HUES6 (cell line): ENCODE data around the gene KRTAP4-4.
"Not testable (repeated sequence)": the region's sequence is repeated elsewhere in the genome, so short reads cannot be mapped to it uniquely, and the experiment has no call there.

ENCODE experiments used
- H3K27ac ChIP-seq: 2 replicates; pipeline ENCODE4 v1.7.0; 2013; ENCODE audit warnings: low read depth, mild to moderate bottlenecking, low read length, inconsistent platforms
- H3K27me3 ChIP-seq: 2 replicates; pipeline ENCODE4 v1.6.1; 2013; ENCODE audit warnings: low read length; ENCODE audit not compliant: control insufficient read depth, insufficient read depth
- H3K36me3 ChIP-seq: 2 replicates; pipeline ENCODE4 v1.6.1; 2013; ENCODE audit warnings: low read length; ENCODE audit not compliant: control insufficient read depth, insufficient read depth
- H3K4me1 ChIP-seq: 2 replicates; pipeline ENCODE4 v1.6.1; 2013; ENCODE audit warnings: low read length; ENCODE audit not compliant: control insufficient read depth, insufficient read depth
- H3K4me3 ChIP-seq: 2 replicates; pipeline ENCODE4 v1.5.1; 2013; ENCODE audit warnings: low read depth, low read length
- H3K9ac ChIP-seq: one replicate; pipeline ENCODE4 v1.6.1; 2013; ENCODE audit warnings: mild to moderate bottlenecking, low read length
- H3K9me3 ChIP-seq: 2 replicates; pipeline ENCODE4 v1.6.1; 2013; ENCODE audit warnings: low read depth, low read length; ENCODE audit not compliant: control insufficient read depth, insufficient read depth

Gene KRTAP4-4

GRCh38 chr17:41160648-41161047 lies at the start of gene KRTAP4-4:
Gene KRTAP4-4 (minus strand): TSS chr17:41160748. CDS start chr17:41160691, 57 bp downstream.
- H3K27me3 ChIP-seq, result no peaks in the 10 kb centered on the region; the same call in 1 of the 2 replicates
- no peak within 1 kb of the TSS for H3K9ac ChIP-seq
- no peaks in the 10 kb centered on the region for H3K4me1 ChIP-seq
- no peak within 1 kb of the TSS for H3K4me3 ChIP-seq
- no peak within 1 kb of the TSS for H3K27ac ChIP-seq
- H3K36me3 ChIP-seq, result no peaks in the 10 kb centered on the region
- no peaks in the 10 kb centered on the region for H3K9me3 ChIP-seq

GRCh38 chr17:41199421-41200078 lies 39.0 kb upstream of the KRTAP4-4 start:
- no peak overlapping the region for H3K4me3 ChIP-seq
- no peak overlapping the region for H3K27ac ChIP-seq
- no peaks in the 10 kb centered on the region for H3K36me3 ChIP-seq
- no peak overlapping the region for H3K9ac ChIP-seq
- no peaks in the 10 kb centered on the region for H3K4me1 ChIP-seq
- H3K9me3 ChIP-seq, result no peaks in the 10 kb centered on the region
- no peaks in the 10 kb centered on the region for H3K27me3 ChIP-seq

- Histone ChIP-seq H3K9ac (no peak overlapping the region), H3K36me3 (no peaks in the 10 kb centered on the region), H3K9me3 (no peaks in the 10 kb centered on the region), H3K4me1 (no peaks in the 10 kb centered on the region), H3K27me3 (no peaks in the 10 kb centered on the region), H3K27ac (no peak overlapping the region), H3K4me3 (no peak overlapping the region)
Measured at GRCh38 chr17:41196068-41196467, 35.5 kb upstream of the KRTAP4-4 start.

GRCh38 chr17:41190328-41190727 lies 29.8 kb upstream of the KRTAP4-4 start:
- Histone ChIP-seq H3K4me3 (no peak overlapping the region), H3K4me1 (no peaks in the 10 kb centered on the region), H3K9me3 (no peaks in the 10 kb centered on the region), H3K27ac (no peak overlapping the region), H3K27me3 (no peaks in the 10 kb centered on the region), H3K9ac (no peak overlapping the region), H3K36me3 (no peaks in the 10 kb centered on the region)

- H3K36me3 ChIP-seq, H3K9me3 ChIP-seq, H3K27ac ChIP-seq: not testable (repeated sequence)
Measured at GRCh38 chr17:41189837-41190318, 29.3 kb upstream of the KRTAP4-4 start, which contains the start of gene KRTAP9-1. Gene KRTAP9-1 (plus strand): TSS chr17:41189887. CDS start chr17:41189887, 0 bp downstream.

GRCh38 chr17:41186872-41187271 lies 26.3 kb upstream of the KRTAP4-4 start:
- H3K36me3 ChIP-seq, result no peaks in the 10 kb centered on the region
- H3K9me3 ChIP-seq, result no peaks in the 10 kb centered on the region
- no peak overlapping the region for H3K9ac ChIP-seq
- H3K27me3 ChIP-seq, result no peaks in the 10 kb centered on the region
- no peak overlapping the region for H3K4me3 ChIP-seq
- H3K27ac ChIP-seq, result no peak overlapping the region
- H3K4me1 ChIP-seq, result no peaks in the 10 kb centered on the region

More at GRCh38 chr17:41189837-41190318, 29.3 kb upstream of the KRTAP4-4 start, which contains the start of gene KRTAP9-1:
- H3K4me3 ChIP-seq, H3K27me3 ChIP-seq, H3K4me1 ChIP-seq, H3K9ac ChIP-seq: not testable (repeated sequence)

- H3K4me1 ChIP-seq, result no peaks in the 10 kb centered on the region
- no peaks in the 10 kb centered on the region for H3K36me3 ChIP-seq
- no peaks in the 10 kb centered on the region for H3K27me3 ChIP-seq
- no peaks in the 10 kb centered on the region for H3K9me3 ChIP-seq
- no peak overlapping the region for H3K27ac ChIP-seq
- H3K4me3 ChIP-seq, result no peak overlapping the region
- H3K9ac ChIP-seq, result no peak overlapping the region
Measured at GRCh38 chr17:41185001-41185400, 24.5 kb upstream of the KRTAP4-4 start.

GRCh38 chr17:41184480-41184961 lies 24.0 kb upstream of the KRTAP4-4 start, which contains the start of gene KRTAP4-1:
Gene KRTAP4-1 (minus strand): TSS chr17:41184911. CDS start chr17:41184854, 57 bp downstream.
- no peaks in the 10 kb centered on the region for H3K4me1 ChIP-seq
- no peak within 1 kb of the TSS for H3K27ac ChIP-seq
- no peaks in the 10 kb centered on the region for H3K36me3 ChIP-seq
- no peak within 1 kb of the TSS for H3K9ac ChIP-seq
- no peak within 1 kb of the TSS for H3K4me3 ChIP-seq
- no peaks in the 10 kb centered on the region for H3K27me3 ChIP-seq
- H3K9me3 ChIP-seq, result no peaks in the 10 kb centered on the region

- Histone ChIP-seq H3K27me3 (no peaks in the 10 kb centered on the region), H3K9ac (no peak overlapping the region), H3K4me1 (no peaks in the 10 kb centered on the region), H3K9me3 (no peaks in the 10 kb centered on the region), H3K36me3 (no peaks in the 10 kb centered on the region), H3K27ac (no peak overlapping the region), H3K4me3 (no peak overlapping the region)
Measured at GRCh38 chr17:41178843-41179616, 18.5 kb upstream of the KRTAP4-4 start.

GRCh38 chr17:41178341-41178740 lies 17.8 kb upstream of the KRTAP4-4 start:
- no peaks in the 10 kb centered on the region for H3K36me3 ChIP-seq
- no peaks in the 10 kb centered on the region for H3K4me1 ChIP-seq
- H3K27me3 ChIP-seq, result no peaks in the 10 kb centered on the region
- no peak overlapping the region for H3K9ac ChIP-seq
- no peak overlapping the region for H3K4me3 ChIP-seq
- H3K27ac ChIP-seq, result no peak overlapping the region
- no peaks in the 10 kb centered on the region for H3K9me3 ChIP-seq

GRCh38 chr17:41177727-41178271 lies 17.3 kb upstream of the KRTAP4-4 start, which contains the start of gene KRTAP4-2:
Gene KRTAP4-2 (minus strand): TSS chr17:41178221. CDS start chr17:41178164, 57 bp downstream.
- no peak within 1 kb of the TSS for H3K4me3 ChIP-seq
- no peaks in the 10 kb centered on the region for H3K27me3 ChIP-seq
- no peak within 1 kb of the TSS for H3K27ac ChIP-seq

More at GRCh38 chr17:41177727-41178271, 17.3 kb upstream of the KRTAP4-4 start, which contains the start of gene KRTAP4-2:
- H3K36me3 ChIP-seq, result no peaks in the 10 kb centered on the region
- H3K4me1 ChIP-seq, result no peaks in the 10 kb centered on the region
- H3K9ac ChIP-seq, result no peak within 1 kb of the TSS
- H3K9me3 ChIP-seq, result no peaks in the 10 kb centered on the region
